A549 (cell line): ENCODE results near the gene CNOT6.

Source experiments
- CTCF ChIP-seq: fragments of >200 bp; sonication (Bioruptor Twin); formaldehyde crosslinking; IDR thresholded peaks from 3 replicates; pipeline ENCODE4 v1.5.1; 2016
- PBX3 ChIP-seq: IDR thresholded peaks from 2 replicates; pipeline ENCODE4 v1.6.1; 2012
- POLR2A ChIP-seq: IDR thresholded peaks from 2 replicates; pipeline ENCODE4 v1.6.1; 2012; ENCODE audit warnings: mild to moderate bottlenecking, low read length
- RCOR1 ChIP-seq: fragments of 150-350 bp; IDR thresholded peaks from 2 replicates; pipeline ENCODE4 v1.6.1; 2014; ENCODE audit warnings: antibody characterized with exemption, low read length, low read depth
- REST ChIP-seq: fragments of 200-600 bp; sonication (generic); IDR thresholded peaks from 2 replicates; pipeline ENCODE4 v1.6.1; 2016; ENCODE audit warnings: antibody characterized with exemption, mild to moderate bottlenecking, moderate library complexity

GRCh38 chr5:180555168-180555921, 61.2 kb downstream of the CNOT6 start:
- TF ChIP-seq POLR2A (no peak), RCOR1 (no peak), CTCF (no peak), REST (no peak), PBX3 (no peak)
